ENCODE data around the gene CHPF2.

CHPF2 gene, protein sequence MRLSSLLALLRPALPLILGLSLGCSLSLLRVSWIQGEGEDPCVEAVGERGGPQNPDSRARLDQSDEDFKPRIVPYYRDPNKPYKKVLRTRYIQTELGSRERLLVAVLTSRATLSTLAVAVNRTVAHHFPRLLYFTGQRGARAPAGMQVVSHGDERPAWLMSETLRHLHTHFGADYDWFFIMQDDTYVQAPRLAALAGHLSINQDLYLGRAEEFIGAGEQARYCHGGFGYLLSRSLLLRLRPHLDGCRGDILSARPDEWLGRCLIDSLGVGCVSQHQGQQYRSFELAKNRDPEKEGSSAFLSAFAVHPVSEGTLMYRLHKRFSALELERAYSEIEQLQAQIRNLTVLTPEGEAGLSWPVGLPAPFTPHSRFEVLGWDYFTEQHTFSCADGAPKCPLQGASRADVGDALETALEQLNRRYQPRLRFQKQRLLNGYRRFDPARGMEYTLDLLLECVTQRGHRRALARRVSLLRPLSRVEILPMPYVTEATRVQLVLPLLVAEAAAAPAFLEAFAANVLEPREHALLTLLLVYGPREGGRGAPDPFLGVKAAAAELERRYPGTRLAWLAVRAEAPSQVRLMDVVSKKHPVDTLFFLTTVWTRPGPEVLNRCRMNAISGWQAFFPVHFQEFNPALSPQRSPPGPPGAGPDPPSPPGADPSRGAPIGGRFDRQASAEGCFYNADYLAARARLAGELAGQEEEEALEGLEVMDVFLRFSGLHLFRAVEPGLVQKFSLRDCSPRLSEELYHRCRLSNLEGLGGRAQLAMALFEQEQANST

DNA sequence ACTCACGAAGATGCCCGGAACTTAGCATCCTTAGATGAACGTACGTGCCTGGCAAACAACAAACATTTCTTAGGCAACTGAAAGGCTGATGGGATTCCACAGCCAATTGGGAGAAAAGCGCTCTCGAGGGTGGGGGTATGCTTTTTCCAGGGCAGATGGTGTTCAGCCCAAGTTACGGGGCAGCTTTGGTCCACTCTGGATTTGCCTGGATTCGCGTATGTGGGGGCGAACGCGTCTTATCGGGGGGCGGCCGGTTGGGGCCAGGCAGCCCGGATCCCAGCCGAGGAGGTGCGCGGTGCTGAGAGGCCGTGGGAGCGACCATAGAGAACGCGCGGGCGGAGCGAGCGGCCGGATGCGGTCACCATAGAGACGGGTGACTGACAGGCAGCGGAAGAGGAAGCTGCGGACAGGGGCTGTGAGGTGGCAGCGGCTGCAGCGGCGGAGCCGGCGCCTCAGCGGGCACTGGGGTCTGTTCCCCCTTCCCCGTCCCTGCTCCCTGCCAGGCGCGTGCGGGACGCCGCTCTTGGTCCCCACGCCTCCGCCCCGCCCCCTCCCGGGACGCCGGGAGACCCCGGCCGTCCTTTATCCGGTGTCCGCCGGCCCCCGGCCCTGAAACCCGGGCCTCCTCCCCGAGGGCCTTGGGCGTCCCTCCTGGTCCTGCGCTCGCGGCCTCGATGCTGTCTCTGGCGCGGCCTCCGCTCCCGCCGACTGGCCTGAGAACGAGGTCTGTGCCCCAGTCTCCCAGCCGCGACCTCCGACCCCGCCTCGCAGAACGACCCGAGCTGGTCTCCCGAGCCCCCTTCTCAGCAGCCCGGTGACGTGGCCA, at the start of gene CHPF2:
CHPF2 (plus strand) TSS at position 393 of the 826 bp plus-strand sequence. CDS start 1,529 bp downstream, outside the sequence.
- H4K20me1 ChIP-seq (ENCODE audit: insufficient read depth, low read length) = peaks cover 37% of the 10 kb centered on the region
- H3K4me3 ChIP-seq (ENCODE audit: low read depth in 1 of 2, low read length in 2 of 2) = peak within 1 kb of the TSS; percentile 90 to 92
- H3K36me3 ChIP-seq (ENCODE audit: insufficient read depth, low read length) = peaks cover 37% of the 10 kb centered on the region
- H3K27me3 ChIP-seq (ENCODE audit: insufficient read depth, low read length, poor library complexity) = no peaks in the 10 kb centered on the region
- H3K27ac ChIP-seq (ENCODE audit: low read length) = peak within 1 kb of the TSS; percentile 77
- H3K79me2 ChIP-seq (ENCODE audit: insufficient read depth, low read length) = peaks cover 50% of the 10 kb centered on the region
- peak; percentile 89 for ATAC-seq (ENCODE audit: insufficient read depth, low read depth)
- H3K4me1 ChIP-seq (ENCODE audit: insufficient read depth, low read length) = peaks cover 43% of the 10 kb centered on the region
- DNase-seq = peak; percentile 93
- H3K4me2 ChIP-seq (ENCODE audit: insufficient read depth, low read length) = peak within 1 kb of the TSS; percentile 76
- peak within 1 kb of the TSS; percentile 89 for H2AFZ ChIP-seq (ENCODE audit: low read depth, low read length)
- no peaks in the 10 kb centered on the region for H3K9me3 ChIP-seq (ENCODE audit: insufficient read depth, low read length, severe bottlenecking)
- H3K9ac ChIP-seq (ENCODE audit: low read depth, low read length) = peak within 1 kb of the TSS; percentile 75
- TF ChIP-seq EZH2 (IDR thresholded peaks at IDR 0.05; ENCODE audit: borderline replicate concordance, low read depth, low read length, severe bottlenecking) (no peak), CTCF (IDR thresholded peaks at IDR 0.05; ENCODE audit: borderline replicate concordance, extremely low read depth, low read length, poor library complexity, severe bottlenecking) (no peak)

DNA sequence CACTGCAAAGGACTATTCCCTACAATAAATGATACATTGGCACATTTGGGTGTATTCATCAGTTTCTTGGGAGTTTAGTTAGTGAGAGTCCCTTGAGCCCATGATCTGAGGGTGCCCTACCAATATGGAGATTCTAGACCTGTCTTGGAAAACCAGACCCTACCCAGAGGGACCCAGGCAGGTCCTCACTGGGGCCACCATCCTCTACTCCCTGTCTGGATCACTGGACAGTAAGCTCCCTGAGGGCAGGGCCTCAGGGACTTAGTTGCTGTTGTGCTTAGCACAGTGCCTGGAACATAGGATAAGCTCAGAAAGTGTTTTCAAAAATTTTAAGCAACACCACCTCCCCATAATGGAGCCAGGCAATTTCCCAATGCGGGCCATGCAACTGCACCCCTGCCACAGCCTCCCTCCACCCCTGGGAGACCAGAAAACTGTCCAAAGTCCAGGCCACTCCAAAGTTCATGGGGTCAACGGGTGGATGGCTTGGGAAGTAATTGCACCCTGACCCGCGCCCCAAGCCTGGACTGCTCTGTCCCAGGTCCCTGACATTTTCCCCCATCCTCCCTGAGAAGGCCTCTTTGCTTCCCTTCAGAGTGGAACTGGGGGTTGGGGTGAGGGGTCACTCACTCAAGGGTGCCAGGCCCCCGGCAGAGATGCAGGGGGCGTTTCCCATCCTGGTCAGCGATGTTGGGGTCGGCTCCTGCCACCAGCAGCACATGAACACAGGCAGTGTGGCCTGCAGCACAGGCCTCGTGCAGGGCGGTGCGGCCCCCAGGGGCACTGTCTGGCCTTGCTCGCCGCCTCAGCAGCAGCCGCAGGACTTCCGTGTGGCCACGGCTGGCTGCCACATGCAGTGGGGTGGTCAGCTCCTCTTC, 46.3 kb upstream of the CHPF2 start:
- Histone ChIP-seq H4K20me1 (ENCODE audit: insufficient read depth, low read length) (no peaks in the 10 kb centered on the region; the same call in 1 of the 2 replicates), H2AFZ (ENCODE audit: low read depth, low read length) (no peak overlapping the region), H3K9me3 (ENCODE audit: insufficient read depth, low read length, severe bottlenecking) (no peaks in the 10 kb centered on the region), H3K27ac (ENCODE audit: low read length) (no peak overlapping the region), H3K4me3 (ENCODE audit: low read depth in 1 of 2, low read length in 2 of 2) (no peak overlapping the region), H3K4me2 (ENCODE audit: insufficient read depth, low read length) (no peak overlapping the region), H3K36me3 (ENCODE audit: insufficient read depth, low read length) (no peaks in the 10 kb centered on the region), H3K27me3 (ENCODE audit: insufficient read depth, low read length, poor library complexity) (peaks cover 3% of the 10 kb centered on the region), H3K79me2 (ENCODE audit: insufficient read depth, low read length) (no peaks in the 10 kb centered on the region), H3K4me1 (ENCODE audit: insufficient read depth, low read length) (no peaks in the 10 kb centered on the region), H3K9ac (ENCODE audit: low read depth, low read length) (no peak overlapping the region)
- TF ChIP-seq EZH2 (IDR thresholded peaks at IDR 0.05; ENCODE audit: borderline replicate concordance, low read depth, low read length, severe bottlenecking) = no peak
- TF ChIP-seq CTCF (IDR thresholded peaks at IDR 0.05; ENCODE audit: borderline replicate concordance, extremely low read depth, low read length, poor library complexity, severe bottlenecking) = no peak
- ATAC-seq (ENCODE audit: insufficient read depth, low read depth) (no peak), DNase-seq (no peak)

DNA sequence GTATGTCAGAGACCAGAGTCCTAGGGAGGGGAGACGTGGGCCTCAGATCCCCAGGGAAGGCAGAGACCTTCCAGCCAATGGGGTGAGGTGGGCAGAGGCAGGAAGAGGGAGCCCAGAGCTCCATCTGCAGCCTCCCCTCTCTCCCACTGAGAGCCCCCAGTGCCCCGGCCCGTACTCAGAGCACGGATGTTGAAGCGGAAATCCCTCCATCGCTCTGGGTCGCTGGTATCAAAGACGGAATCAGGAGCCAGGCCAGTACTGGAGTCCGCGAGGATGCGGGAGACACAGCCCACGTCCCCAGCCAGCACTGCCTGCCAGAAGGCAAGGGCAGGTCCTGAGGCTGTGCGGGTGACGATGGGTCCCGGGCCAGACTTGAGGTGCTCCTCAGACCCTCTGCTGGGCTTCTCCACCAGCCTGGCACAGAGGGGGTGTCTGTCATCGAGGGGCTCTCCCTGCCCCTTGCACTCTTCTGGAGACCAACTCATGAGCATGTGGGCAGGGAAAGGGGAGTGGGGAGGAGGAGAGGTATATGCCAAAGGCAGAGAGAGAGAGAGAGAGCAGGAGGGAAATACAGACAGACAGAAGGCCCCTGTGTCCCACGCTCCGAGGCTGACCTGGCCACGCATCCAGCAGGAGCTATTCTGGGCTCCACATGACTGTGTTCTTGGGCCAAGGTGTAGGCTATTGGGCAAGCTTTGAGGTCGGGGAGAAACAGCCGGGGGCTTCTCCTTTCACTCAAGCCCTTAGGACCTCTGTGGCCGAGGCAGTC, 45.5 kb upstream of the CHPF2 start, which contains the start of gene ASB10:
ASB10 (minus strand) TSS at position 611 of the 769 bp plus-strand sequence; CDS start at position 491, 120 bp downstream.
- TF ChIP-seq CTCF (IDR thresholded peaks at IDR 0.05; ENCODE audit: borderline replicate concordance, extremely low read depth, low read length, poor library complexity, severe bottlenecking) (no peak), EZH2 (IDR thresholded peaks at IDR 0.05; ENCODE audit: borderline replicate concordance, low read depth, low read length, severe bottlenecking) (no peak)
- Histone ChIP-seq H3K9me3 (ENCODE audit: insufficient read depth, low read length, severe bottlenecking) (no peaks in the 10 kb centered on the region), H3K79me2 (ENCODE audit: insufficient read depth, low read length) (no peaks in the 10 kb centered on the region), H2AFZ (ENCODE audit: low read depth, low read length) (no peak within 1 kb of the TSS), H4K20me1 (ENCODE audit: insufficient read depth, low read length) (no peaks in the 10 kb centered on the region; the same call in 1 of the 2 replicates), H3K9ac (ENCODE audit: low read depth, low read length) (no peak within 1 kb of the TSS), H3K4me3 (ENCODE audit: low read depth in 1 of 2, low read length in 2 of 2) (no peak within 1 kb of the TSS), H3K36me3 (ENCODE audit: insufficient read depth, low read length) (no peaks in the 10 kb centered on the region), H3K27ac (ENCODE audit: low read length) (no peak within 1 kb of the TSS), H3K4me2 (ENCODE audit: insufficient read depth, low read length) (no peak within 1 kb of the TSS), H3K4me1 (ENCODE audit: insufficient read depth, low read length) (no peaks in the 10 kb centered on the region), H3K27me3 (ENCODE audit: insufficient read depth, low read length, poor library complexity) (peaks cover 8% of the 10 kb centered on the region)
- ATAC-seq (ENCODE audit: insufficient read depth, low read depth) (no peak), DNase-seq (no peak)

All from DND-41 (cell line).